ENCODE results near the gene WDR74.

DNA sequence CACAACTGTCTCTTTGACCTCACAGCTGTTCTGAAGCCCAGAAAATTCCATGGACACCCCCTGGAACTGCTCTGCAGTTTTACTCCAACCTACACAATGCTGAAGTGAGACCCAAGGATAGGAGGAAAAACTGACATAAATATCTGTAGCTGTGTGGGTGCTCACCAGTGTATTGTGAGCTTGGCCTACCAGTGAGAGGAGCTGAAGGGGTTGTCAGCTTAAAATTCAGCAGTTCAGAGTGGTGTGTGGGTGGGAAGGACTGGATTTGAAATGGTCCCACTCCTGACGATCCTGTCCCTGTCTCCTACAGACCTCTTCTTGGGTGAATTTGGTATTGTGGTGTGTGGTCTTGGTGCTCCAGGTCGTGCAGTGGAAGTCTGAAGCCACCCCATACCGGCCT is 49.8 kb downstream of the WDR74 start:
- TF ChIP-seq, protein P1, sequence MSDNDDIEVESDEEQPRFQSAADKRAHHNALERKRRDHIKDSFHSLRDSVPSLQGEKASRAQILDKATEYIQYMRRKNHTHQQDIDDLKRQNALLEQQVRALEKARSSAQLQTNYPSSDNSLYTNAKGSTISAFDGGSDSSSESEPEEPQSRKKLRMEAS (CRISPR knock-in tag; IDR thresholded peaks at IDR 0.05): no peak
- TF ChIP-seq PHB2 (IDR thresholded peaks at IDR 0.05; ENCODE audit: low read depth): no peak
- TF ChIP-seq, protein P2, sequence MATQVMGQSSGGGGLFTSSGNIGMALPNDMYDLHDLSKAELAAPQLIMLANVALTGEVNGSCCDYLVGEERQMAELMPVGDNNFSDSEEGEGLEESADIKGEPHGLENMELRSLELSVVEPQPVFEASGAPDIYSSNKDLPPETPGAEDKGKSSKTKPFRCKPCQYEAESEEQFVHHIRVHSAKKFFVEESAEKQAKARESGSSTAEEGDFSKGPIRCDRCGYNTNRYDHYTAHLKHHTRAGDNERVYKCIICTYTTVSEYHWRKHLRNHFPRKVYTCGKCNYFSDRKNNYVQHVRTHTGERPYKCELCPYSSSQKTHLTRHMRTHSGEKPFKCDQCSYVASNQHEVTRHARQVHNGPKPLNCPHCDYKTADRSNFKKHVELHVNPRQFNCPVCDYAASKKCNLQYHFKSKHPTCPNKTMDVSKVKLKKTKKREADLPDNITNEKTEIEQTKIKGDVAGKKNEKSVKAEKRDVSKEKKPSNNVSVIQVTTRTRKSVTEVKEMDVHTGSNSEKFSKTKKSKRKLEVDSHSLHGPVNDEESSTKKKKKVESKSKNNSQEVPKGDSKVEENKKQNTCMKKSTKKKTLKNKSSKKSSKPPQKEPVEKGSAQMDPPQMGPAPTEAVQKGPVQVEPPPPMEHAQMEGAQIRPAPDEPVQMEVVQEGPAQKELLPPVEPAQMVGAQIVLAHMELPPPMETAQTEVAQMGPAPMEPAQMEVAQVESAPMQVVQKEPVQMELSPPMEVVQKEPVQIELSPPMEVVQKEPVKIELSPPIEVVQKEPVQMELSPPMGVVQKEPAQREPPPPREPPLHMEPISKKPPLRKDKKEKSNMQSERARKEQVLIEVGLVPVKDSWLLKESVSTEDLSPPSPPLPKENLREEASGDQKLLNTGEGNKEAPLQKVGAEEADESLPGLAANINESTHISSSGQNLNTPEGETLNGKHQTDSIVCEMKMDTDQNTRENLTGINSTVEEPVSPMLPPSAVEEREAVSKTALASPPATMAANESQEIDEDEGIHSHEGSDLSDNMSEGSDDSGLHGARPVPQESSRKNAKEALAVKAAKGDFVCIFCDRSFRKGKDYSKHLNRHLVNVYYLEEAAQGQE (IDR thresholded peaks at IDR 0.05; ENCODE audit: borderline replicate concordance): no peak
- TF ChIP-seq, protein P2 (CRISPR knock-in tag; IDR thresholded peaks at IDR 0.05; ENCODE audit: low read depth): no peak
- no peak for TF ChIP-seq CAMTA2 (CRISPR knock-in tag; conservative IDR thresholded peaks at IDR 0.05)
- TF ChIP-seq, protein P3, sequence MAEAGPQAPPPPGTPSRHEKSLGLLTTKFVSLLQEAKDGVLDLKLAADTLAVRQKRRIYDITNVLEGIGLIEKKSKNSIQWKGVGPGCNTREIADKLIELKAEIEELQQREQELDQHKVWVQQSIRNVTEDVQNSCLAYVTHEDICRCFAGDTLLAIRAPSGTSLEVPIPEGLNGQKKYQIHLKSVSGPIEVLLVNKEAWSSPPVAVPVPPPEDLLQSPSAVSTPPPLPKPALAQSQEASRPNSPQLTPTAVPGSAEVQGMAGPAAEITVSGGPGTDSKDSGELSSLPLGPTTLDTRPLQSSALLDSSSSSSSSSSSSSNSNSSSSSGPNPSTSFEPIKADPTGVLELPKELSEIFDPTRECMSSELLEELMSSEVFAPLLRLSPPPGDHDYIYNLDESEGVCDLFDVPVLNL (CRISPR knock-in tag; IDR thresholded peaks at IDR 0.05; ENCODE audit: low read depth): no peak
- TF ChIP-seq, protein P4, sequence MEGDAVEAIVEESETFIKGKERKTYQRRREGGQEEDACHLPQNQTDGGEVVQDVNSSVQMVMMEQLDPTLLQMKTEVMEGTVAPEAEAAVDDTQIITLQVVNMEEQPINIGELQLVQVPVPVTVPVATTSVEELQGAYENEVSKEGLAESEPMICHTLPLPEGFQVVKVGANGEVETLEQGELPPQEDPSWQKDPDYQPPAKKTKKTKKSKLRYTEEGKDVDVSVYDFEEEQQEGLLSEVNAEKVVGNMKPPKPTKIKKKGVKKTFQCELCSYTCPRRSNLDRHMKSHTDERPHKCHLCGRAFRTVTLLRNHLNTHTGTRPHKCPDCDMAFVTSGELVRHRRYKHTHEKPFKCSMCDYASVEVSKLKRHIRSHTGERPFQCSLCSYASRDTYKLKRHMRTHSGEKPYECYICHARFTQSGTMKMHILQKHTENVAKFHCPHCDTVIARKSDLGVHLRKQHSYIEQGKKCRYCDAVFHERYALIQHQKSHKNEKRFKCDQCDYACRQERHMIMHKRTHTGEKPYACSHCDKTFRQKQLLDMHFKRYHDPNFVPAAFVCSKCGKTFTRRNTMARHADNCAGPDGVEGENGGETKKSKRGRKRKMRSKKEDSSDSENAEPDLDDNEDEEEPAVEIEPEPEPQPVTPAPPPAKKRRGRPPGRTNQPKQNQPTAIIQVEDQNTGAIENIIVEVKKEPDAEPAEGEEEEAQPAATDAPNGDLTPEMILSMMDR (IDR thresholded peaks at IDR 0.05 in 2 of 3, conservative IDR thresholded peaks at IDR 0.05 in 1 of 3; ENCODE audit: insufficient read depth in 2 of 3, low read depth in 1 of 3, low read length in 3 of 3): no peak
- TF ChIP-seq SP1 (CRISPR knock-in tag; IDR thresholded peaks at IDR 0.05): no peak
- TF ChIP-seq TEAD4 (IDR thresholded peaks at IDR 0.05; ENCODE audit: low read length): no peak
- TF ChIP-seq TEAD4 (CRISPR knock-in tag; IDR thresholded peaks at IDR 0.05; ENCODE audit: borderline replicate concordance): no peak
- no peak for TF ChIP-seq YBX1 (IDR thresholded peaks at IDR 0.05)
- no peak for TF ChIP-seq POLR2A (conservative IDR thresholded peaks at IDR 0.05)
- TF ChIP-seq POLR2AphosphoS5 (IDR thresholded peaks at IDR 0.05; ENCODE audit: control insufficient read depth, insufficient read depth, low read depth, low read length): no peak
- no peak for TF ChIP-seq ZNF143 (CRISPR knock-in tag; IDR thresholded peaks at IDR 0.05)
- TF ChIP-seq KDM1A (IDR thresholded peaks at IDR 0.05): no peak

Measured in K562 (cell line).